ENCODE data around the gene KLF4. TPM values are rescaled to one million over a fixed set of nuclear protein-coding genes. Genes with fewer than 3 reads are reported as not detected.

Gene KLF4
- total RNA-seq: 444 TPM

GRCh38 chr9:107489687-107490605 is at the start of gene KLF4:
Gene KLF4 (minus strand): TSS chr9:107489769. CDS start chr9:107489172, 597 bp downstream.
- Histone ChIP-seq H3K27me3 (no peaks in the 10 kb centered on the region), H3K27ac (peak within 1 kb of the TSS; percentile 92 to 96), H3K4me1 (peaks cover 0 to 22% of the 10 kb centered on the region in 2 donors), H3K36me3 (peaks cover 7 to 29% of the 10 kb centered on the region in 2 donors), H3K4me3 (peak within 1 kb of the TSS; percentile 95), H3K9me3 (no peaks in the 10 kb centered on the region)
- intact Hi-C loops (cut with DNase I): loop anchor here (1.0 to 10.0 kb wide), 10 partner anchors 14 to 989 kb away; partner anchors contain the start of gene RAD23B
- no peak for TF ChIP-seq CTCF (IDR thresholded peaks at IDR 0.05)
- DNase-seq (ENCODE audit: low spot score in 2 of 2): peak; percentile 63 to 95

DNA sequence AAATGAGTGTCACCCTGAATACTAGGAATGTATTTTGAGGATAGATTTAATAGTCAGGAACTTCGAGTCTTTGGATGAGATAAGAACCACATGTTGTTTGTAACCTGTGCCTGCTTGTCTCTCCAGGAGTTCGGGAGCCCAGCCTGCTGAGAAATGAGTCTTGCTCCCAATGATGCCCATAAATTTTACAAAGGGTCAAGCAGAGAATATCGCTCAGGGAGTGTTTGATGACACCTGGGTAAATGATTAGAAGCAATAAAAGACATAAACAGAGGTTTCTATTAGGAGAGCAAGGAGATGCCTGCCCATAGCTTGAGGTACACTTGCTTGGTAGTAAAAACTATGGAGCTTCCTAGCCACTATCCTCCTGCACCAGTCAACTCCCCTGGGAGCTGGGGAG is 46.9 kb upstream of the KLF4 start:
- no peak overlapping the region for H3K4me3 ChIP-seq
- DNase-seq (ENCODE audit: low spot score in 2 of 2): no peak
- intact Hi-C loops (cut with DNase I): no loop called here
- H3K9me3 ChIP-seq: no peaks in the 10 kb centered on the region
- no peaks in the 10 kb centered on the region for H3K36me3 ChIP-seq
- H3K27me3 ChIP-seq: no peaks in the 10 kb centered on the region
- no peak for TF ChIP-seq CTCF (IDR thresholded peaks at IDR 0.05)
- no peak overlapping the region for H3K27ac ChIP-seq
- H3K4me1 ChIP-seq: no peaks in the 10 kb centered on the region

GRCh38 chr9:107534510-107535078 is 45.0 kb upstream of the KLF4 start:
- Histone ChIP-seq H3K27ac (no peak overlapping the region), H3K27me3 (no peaks in the 10 kb centered on the region), H3K9me3 (no peaks in the 10 kb centered on the region), H3K4me1 (no peaks in the 10 kb centered on the region), H3K36me3 (no peaks in the 10 kb centered on the region), H3K4me3 (no peak overlapping the region)
- TF ChIP-seq CTCF (IDR thresholded peaks at IDR 0.05): no peak
- intact Hi-C loops (cut with DNase I): no loop called here
- no peak for DNase-seq (ENCODE audit: low spot score in 2 of 2)

DNA sequence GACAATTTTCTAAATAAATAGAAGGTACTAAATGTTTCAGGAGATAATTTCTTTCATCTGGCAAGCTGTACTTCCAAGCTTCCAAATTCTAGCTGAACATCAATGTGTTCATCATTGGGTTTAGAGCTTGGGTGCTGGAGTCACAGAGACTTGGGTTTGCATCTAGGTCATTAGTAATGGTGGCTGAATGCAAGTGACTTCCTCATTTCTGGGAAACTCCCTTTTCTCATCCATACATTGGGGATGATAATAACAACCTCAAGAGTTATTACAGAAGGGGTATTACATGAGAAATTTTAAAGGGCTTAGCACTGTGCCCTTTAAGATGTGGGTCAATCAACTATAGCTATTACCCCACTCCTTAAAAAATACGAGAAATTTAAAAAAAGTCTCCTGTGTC is 41.1 kb upstream of the KLF4 start:
- no peak overlapping the region for H3K4me3 ChIP-seq
- no peak for TF ChIP-seq CTCF (IDR thresholded peaks at IDR 0.05)
- no peak for DNase-seq (ENCODE audit: low spot score in 2 of 2)
- H3K27me3 ChIP-seq: no peaks in the 10 kb centered on the region
- H3K9me3 ChIP-seq: no peaks in the 10 kb centered on the region
- no peaks in the 10 kb centered on the region for H3K4me1 ChIP-seq
- H3K36me3 ChIP-seq: no peaks in the 10 kb centered on the region
- intact Hi-C loops (cut with DNase I): no loop called here
- no peak overlapping the region for H3K27ac ChIP-seq

GRCh38 chr9:107528686-107529085 is 39.1 kb upstream of the KLF4 start:
- Histone ChIP-seq H3K9me3 (no peaks in the 10 kb centered on the region), H3K27me3 (no peaks in the 10 kb centered on the region), H3K4me3 (no peak overlapping the region), H3K27ac (no peak overlapping the region), H3K4me1 (no peaks in the 10 kb centered on the region), H3K36me3 (no peaks in the 10 kb centered on the region)
- DNase-seq (ENCODE audit: low spot score in 2 of 2): no peak
- intact Hi-C loops (cut with DNase I): no loop called here
- no peak for TF ChIP-seq CTCF (IDR thresholded peaks at IDR 0.05)

Data from ascending aorta (tissue), 2 donors.